ENCODE measurements around the gene ANTKMT.

ANTKMT gene

GRCh38 chr16:764848-765487 lies 44.0 kb downstream of the ANTKMT start:
- DNase-seq (ENCODE audit: low read depth in 2 of 2), result no peak

GRCh38 chr16:765488-765865 lies 44.5 kb downstream of the ANTKMT start:
- DNase-seq (ENCODE audit: low read depth in 2 of 2), result no peak

- no peak for DNase-seq (ENCODE audit: low read depth in 2 of 2)
Observed at GRCh38 chr16:766008-766819, 45.3 kb downstream of the ANTKMT start.

GRCh38 chr16:766820-767640 lies 46.1 kb downstream of the ANTKMT start:
- no peak for DNase-seq (ENCODE audit: low read depth in 2 of 2)

- no peak for DNase-seq (ENCODE audit: low read depth in 2 of 2)
Observed at GRCh38 chr16:767743-768235, 46.8 kb downstream of the ANTKMT start.

GRCh38 chr16:768428-768827 lies 47.5 kb downstream of the ANTKMT start:
- no peak for DNase-seq (ENCODE audit: low read depth in 2 of 2)

GRCh38 chr16:769184-769784 lies 48.3 kb downstream of the ANTKMT start:
- no peak for DNase-seq (ENCODE audit: low read depth in 2 of 2)

- no peak for DNase-seq (ENCODE audit: low read depth in 2 of 2)
Observed at GRCh38 chr16:769934-770333, 49.0 kb downstream of the ANTKMT start.

GRCh38 chr16:770411-770810 lies 49.5 kb downstream of the ANTKMT start:
- DNase-seq (ENCODE audit: low read depth in 2 of 2), result no peak

All from activated CD8-positive, alpha-beta memory T cell treated with anti-CD3 and anti-CD28 coated beads for 4 hours (primary cell).